Gastrocnemius medialis (tissue), 4 donors: Measurements from ENCODE around the gene VPS26B.

Experiments
- POLR2A ChIP-seq, 2 donors: fragments of 450-650 bp; IDR thresholded peaks; one replicate each; pipeline ENCODE4 v1.6.1; 2017; ENCODE audit warnings: antibody characterized with exemption in 2 of 2, mild to moderate bottlenecking in 2 of 2, moderate library complexity in 2 of 2
- TF ChIP-seq, protein P1 (sequence below), 5 experiments: fragments of 450-650 bp in 3 of 5; fragments of 200-600 bp in 2 of 5; sonication (generic) in 2 of 5; IDR thresholded peaks in 4 of 5; conservative IDR thresholded peaks in 1 of 5; 1 replicate in 4 of 5; 2 replicates in 1 of 5; pipeline ENCODE4 v1.5.1; 2016 to 2019; ENCODE audit warnings: antibody characterized with exemption in 5 of 5, mild to moderate bottlenecking in 3 of 5, moderate library complexity in 3 of 5

DNA sequence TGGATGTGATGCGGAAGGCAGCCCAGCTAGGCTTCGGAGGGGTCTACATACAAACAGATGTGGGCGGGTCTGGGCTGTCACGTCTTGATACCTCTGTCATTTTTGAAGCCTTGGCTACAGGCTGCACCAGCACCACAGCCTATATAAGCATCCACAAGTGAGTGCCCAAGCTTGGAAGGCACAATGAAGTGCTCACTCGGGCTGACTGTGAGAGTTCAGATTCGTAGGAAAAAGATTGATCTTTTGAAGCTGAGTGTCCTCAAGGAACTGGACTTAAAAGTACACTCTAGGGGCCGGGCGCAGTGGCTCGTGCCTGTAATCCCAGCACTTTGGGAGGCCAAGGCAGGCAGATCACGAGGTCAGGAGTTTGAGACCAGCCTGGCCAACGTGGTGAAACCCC lies 32.6 kb downstream of the VPS26B start:
- TF ChIP-seq, protein P1, sequence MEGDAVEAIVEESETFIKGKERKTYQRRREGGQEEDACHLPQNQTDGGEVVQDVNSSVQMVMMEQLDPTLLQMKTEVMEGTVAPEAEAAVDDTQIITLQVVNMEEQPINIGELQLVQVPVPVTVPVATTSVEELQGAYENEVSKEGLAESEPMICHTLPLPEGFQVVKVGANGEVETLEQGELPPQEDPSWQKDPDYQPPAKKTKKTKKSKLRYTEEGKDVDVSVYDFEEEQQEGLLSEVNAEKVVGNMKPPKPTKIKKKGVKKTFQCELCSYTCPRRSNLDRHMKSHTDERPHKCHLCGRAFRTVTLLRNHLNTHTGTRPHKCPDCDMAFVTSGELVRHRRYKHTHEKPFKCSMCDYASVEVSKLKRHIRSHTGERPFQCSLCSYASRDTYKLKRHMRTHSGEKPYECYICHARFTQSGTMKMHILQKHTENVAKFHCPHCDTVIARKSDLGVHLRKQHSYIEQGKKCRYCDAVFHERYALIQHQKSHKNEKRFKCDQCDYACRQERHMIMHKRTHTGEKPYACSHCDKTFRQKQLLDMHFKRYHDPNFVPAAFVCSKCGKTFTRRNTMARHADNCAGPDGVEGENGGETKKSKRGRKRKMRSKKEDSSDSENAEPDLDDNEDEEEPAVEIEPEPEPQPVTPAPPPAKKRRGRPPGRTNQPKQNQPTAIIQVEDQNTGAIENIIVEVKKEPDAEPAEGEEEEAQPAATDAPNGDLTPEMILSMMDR (IDR thresholded peaks at IDR 0.05 in 4 of 5, conservative IDR thresholded peaks at IDR 0.05 in 1 of 5) = no peak
- TF ChIP-seq POLR2A (IDR thresholded peaks at IDR 0.05) = no peak
